Measurements from ENCODE around the gene PRTFDC1.

DNA sequence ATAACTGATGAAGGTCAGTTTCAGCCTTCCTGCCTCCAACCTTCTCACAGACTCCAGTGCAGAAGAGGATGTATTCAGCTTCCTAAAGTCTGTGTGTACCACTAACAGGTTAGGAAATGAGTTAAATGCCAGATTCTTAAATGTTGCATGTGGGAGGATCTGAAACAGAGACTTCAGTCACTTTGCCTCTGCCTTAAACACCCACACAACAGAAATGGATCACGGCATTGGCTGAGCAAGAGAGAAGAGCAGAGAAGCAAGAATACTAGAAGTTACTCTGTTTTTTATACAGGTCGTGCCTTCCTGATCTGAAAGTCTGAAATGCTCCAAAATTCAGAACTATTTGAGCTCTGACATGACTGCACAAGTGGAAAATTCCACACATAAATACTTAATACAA, 129.8 kb downstream of the PRTFDC1 start:
- TF ChIP-seq, protein P1, sequence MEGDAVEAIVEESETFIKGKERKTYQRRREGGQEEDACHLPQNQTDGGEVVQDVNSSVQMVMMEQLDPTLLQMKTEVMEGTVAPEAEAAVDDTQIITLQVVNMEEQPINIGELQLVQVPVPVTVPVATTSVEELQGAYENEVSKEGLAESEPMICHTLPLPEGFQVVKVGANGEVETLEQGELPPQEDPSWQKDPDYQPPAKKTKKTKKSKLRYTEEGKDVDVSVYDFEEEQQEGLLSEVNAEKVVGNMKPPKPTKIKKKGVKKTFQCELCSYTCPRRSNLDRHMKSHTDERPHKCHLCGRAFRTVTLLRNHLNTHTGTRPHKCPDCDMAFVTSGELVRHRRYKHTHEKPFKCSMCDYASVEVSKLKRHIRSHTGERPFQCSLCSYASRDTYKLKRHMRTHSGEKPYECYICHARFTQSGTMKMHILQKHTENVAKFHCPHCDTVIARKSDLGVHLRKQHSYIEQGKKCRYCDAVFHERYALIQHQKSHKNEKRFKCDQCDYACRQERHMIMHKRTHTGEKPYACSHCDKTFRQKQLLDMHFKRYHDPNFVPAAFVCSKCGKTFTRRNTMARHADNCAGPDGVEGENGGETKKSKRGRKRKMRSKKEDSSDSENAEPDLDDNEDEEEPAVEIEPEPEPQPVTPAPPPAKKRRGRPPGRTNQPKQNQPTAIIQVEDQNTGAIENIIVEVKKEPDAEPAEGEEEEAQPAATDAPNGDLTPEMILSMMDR (IDR thresholded peaks at IDR 0.05 in 8 of 11, conservative IDR thresholded peaks at IDR 0.05 in 3 of 11), result no peak
- no peak for TF ChIP-seq POLR2A (IDR thresholded peaks at IDR 0.05)
